ENCODE results near the gene RENBP. TPM values are rescaled to one million over a fixed set of nuclear protein-coding genes. Genes with fewer than 3 reads are reported as not detected.
A peak's percentile ranks its signal among the peaks of the same experiment; 100 is the strongest.

Gene RENBP
- total RNA-seq, 6 experiments from 2014 or later, result 2.2 to 9.1 (median 5.2) TPM

DNA sequence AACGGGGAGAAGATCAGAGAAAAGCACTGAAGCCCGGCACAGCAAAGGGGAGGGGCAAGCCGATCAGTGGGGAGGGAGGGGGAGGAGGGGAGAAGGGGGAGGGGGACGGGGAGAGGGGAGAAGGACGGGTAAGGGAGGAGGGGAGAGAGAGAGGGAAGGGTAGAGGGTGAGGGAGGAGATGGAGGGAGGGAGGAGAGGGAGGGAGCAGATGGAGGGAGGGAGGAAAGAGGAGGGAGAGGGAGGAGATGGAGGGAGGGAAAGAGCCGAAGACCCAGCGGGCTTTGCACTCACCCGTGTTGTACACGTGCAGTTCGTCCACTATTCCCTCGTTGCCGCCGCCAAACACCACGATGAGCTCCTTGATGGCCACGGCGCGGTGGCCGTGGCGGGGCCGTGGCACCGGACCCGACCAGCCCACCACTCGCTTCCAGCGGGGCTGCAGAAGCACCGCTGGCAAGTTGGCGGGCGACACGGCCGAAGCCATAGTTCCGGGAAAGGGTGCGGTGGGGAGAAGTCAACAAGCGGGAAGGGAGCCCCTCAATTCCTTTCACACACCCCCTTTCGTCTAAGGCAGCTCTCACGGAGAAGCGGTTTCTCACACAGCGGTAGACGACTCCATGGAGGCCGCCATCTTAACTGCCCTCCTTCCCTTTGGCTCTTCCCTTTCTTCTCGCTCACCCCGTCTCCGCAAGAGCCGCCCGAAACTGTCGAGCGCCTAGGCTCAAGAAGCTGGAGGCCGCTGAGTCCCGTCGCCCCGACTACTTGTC lies 26.1 kb upstream of the RENBP start:
- intact Hi-C loops (cut with DNase I), result no loop called here
- peaks cover 0 to 64% (median 2%) of the 10 kb centered on the region in 4 donors for H3K4me1 ChIP-seq

DNA sequence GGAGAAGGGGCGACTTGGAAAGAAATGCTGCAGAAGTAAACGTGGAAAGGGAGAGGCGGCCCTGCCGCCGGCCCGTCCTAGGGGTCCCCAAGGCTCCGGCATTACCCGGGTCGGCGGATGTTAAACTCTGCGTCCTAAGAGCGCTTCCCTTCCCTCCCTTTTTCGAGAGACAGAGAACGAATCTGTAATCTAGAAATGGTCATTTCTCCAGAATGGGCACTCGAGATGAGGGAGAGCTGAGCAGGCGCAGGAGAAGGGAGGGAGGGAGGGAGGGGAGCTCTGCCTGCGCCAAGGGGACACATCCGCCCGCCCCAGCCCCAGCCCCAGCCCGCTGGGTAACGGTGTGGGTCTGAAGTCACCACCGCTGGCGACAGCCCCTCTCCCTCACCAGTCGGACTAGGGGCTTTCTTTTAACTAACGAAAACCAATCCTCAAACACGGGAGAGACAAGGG lies 25.5 kb upstream of the RENBP start:
- no peaks in the 10 kb centered on the region for H3K36me3 ChIP-seq
- ATAC-seq (no peak), DNase-seq (peak in 1 of 3 donors; percentile 55)
- H3K9me3 ChIP-seq, result no peaks in the 10 kb centered on the region
- WGBS (ENCODE audit: insufficient coverage, low coverage, low lambda C conversion rate, missing lambda C conversion rate), result 14% methylated on average over 19 of the region's 26 CpGs
- H3K27me3 ChIP-seq, result no peaks in the 10 kb centered on the region
- TF ChIP-seq, protein P1, sequence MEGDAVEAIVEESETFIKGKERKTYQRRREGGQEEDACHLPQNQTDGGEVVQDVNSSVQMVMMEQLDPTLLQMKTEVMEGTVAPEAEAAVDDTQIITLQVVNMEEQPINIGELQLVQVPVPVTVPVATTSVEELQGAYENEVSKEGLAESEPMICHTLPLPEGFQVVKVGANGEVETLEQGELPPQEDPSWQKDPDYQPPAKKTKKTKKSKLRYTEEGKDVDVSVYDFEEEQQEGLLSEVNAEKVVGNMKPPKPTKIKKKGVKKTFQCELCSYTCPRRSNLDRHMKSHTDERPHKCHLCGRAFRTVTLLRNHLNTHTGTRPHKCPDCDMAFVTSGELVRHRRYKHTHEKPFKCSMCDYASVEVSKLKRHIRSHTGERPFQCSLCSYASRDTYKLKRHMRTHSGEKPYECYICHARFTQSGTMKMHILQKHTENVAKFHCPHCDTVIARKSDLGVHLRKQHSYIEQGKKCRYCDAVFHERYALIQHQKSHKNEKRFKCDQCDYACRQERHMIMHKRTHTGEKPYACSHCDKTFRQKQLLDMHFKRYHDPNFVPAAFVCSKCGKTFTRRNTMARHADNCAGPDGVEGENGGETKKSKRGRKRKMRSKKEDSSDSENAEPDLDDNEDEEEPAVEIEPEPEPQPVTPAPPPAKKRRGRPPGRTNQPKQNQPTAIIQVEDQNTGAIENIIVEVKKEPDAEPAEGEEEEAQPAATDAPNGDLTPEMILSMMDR (IDR thresholded peaks at IDR 0.05), result no peak
- TF ChIP-seq POLR2A (IDR thresholded peaks at IDR 0.05), result no peak
- peaks cover 0 to 61% (median 1%) of the 10 kb centered on the region in 4 donors for H3K4me1 ChIP-seq
- H3K4me3 ChIP-seq, result peak overlapping the region; percentile 47 to 95 (median 55)
- peak overlapping the region; percentile 31 to 47 (median 36) for H3K27ac ChIP-seq
- intact Hi-C loops (cut with DNase I), result no loop called here

More for the DNA sequence above, 26.1 kb upstream of the RENBP start:
- Histone ChIP-seq H3K4me3 (peak overlapping the region; percentile 55 to 95 (median 77)), H3K27me3 (no peaks in the 10 kb centered on the region), H3K36me3 (no peaks in the 10 kb centered on the region), H3K27ac (peak overlapping the region; percentile 98 to 99 (median 98)), H3K9me3 (no peaks in the 10 kb centered on the region)
- 15% methylated on average over 23 of the region's 49 CpGs for WGBS (ENCODE audit: insufficient coverage, low coverage, low lambda C conversion rate, missing lambda C conversion rate)
- TF ChIP-seq, protein P1 (IDR thresholded peaks at IDR 0.05), result no peak
- TF ChIP-seq POLR2A (IDR thresholded peaks at IDR 0.05), result no peak
- no peak for DNase-seq
- peak; percentile 4 to 29 (median 14) for ATAC-seq

DNA sequence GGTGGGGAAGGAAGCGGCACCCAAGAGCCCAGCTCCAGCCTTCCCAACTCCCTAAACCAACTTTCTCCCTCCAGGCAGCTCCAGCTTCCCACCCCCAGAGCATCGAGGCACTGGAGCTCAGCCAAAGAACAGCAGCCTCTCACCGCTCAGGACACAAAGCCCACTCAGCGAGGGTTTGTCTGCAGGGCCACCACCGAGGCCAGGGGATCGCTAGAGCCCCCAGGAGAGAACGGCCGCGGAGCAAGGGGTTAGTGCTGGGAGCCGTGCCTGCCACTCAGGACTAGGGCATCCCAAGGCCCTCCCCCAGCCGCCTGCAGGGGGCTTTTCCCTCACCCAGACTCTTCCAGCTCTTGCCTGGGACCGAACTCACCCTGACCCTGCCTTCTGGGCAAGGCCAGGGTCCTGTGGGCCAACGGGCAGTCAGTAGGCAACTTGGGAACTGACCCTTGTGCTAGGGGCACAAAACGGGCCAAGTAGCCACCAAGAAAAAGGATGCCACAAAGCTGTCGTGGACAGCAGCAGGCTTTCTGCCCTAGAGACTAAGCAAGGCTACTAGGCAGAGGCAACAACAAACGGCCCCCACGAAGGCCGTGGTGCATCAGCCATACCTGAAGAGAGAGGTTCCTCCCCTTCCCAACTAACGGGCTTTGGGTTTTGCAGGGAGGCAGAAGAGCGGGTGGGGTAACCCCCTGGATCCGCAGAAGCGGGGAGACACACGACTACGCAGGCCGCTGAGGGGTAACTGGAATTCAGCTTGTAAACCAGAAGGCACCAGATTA lies 24.9 kb upstream of the RENBP start:
- DNase-seq (peak in 1 of 3 donors; percentile 52), ATAC-seq (no peak)
- Histone ChIP-seq H3K4me3 (peak overlapping the region; percentile 47 to 95 (median 55)), H3K9me3 (no peaks in the 10 kb centered on the region), H3K36me3 (no peaks in the 10 kb centered on the region), H3K27me3 (no peaks in the 10 kb centered on the region), H3K27ac (peak overlapping the region; percentile 31 to 47 (median 36)), H3K4me1 (peaks cover 0 to 54% (median 0%) of the 10 kb centered on the region in 4 donors)
- intact Hi-C loops (cut with DNase I), result no loop called here
- 32% methylated on average over 14 of the region's 25 CpGs for WGBS (ENCODE audit: insufficient coverage, low coverage, low lambda C conversion rate, missing lambda C conversion rate)
- no peak for TF ChIP-seq POLR2A (IDR thresholded peaks at IDR 0.05)
- TF ChIP-seq, protein P1 (IDR thresholded peaks at IDR 0.05), result no peak

DNA sequence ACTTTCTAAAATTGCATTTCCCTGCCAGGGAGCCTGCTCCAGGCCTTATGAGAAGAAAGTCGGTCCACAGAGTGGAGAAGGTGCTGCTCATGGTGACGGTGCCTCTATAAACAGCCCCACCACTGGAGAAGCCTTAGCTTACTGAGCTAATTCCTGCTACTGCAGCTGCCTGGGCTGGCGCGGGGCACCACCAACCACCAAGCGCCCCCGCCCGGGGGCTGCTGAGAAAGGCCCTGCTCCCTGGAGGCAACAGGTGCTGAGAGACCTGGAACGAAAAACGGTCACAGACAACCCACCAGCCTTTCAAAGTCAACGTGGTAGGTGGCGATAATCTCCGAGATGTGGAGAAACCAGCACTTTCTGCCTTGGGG lies 24.3 kb upstream of the RENBP start:
- H3K27ac ChIP-seq, result peak overlapping the region in 2 of 3 donors; percentile 18 to 31
- peaks cover 0 to 50% (median 0%) of the 10 kb centered on the region in 4 donors for H3K4me1 ChIP-seq
- H3K27me3 ChIP-seq, result no peaks in the 10 kb centered on the region
- intact Hi-C loops (cut with DNase I), result no loop called here
- DNase-seq, result peak in 1 of 3 donors; percentile 42
- 28% methylated on average over 8 of the region's 12 CpGs for WGBS (ENCODE audit: insufficient coverage, low coverage, low lambda C conversion rate, missing lambda C conversion rate)
- peaks cover 0 to 6% (median under 1%) of the 10 kb centered on the region in 4 donors for H3K36me3 ChIP-seq
- peak overlapping the region in 1 of 3 donors; percentile 95 for H3K4me3 ChIP-seq
- no peak for ATAC-seq
- H3K9me3 ChIP-seq, result no peaks in the 10 kb centered on the region
- TF ChIP-seq POLR2A (IDR thresholded peaks at IDR 0.05), result no peak
- TF ChIP-seq, protein P1 (IDR thresholded peaks at IDR 0.05), result no peak
